Chondrocyte (in vitro differentiated cells): Measurements from ENCODE around the gene HEXB. TPM values are rescaled to one million over a fixed set of nuclear protein-coding genes. Genes with fewer than 3 reads are reported as not detected.

Experiments used
- DNase-seq: peaks from one replicate; pipeline ENCODE4 v3.0.0; 2021; ENCODE audit warnings: mixed read lengths, low spot score
- H3K27ac Mint-ChIP-seq: one replicate; pipeline ENCODE4 v1.8.0; 2021; ENCODE audit warnings: mild to moderate bottlenecking, moderate library complexity, mixed read lengths; ENCODE audit not compliant: unreplicated experiment
- H3K27me3 Mint-ChIP-seq: 2 replicates; pipeline ENCODE4 v1.8.0; 2021; ENCODE audit warnings: low read depth, mixed read lengths
- H3K36me3 Mint-ChIP-seq: 2 replicates; pipeline ENCODE4 v1.8.0; 2021; ENCODE audit warnings: low read depth, mixed read lengths
- H3K4me1 Mint-ChIP-seq: 2 replicates; pipeline ENCODE4 v1.8.0; 2021; ENCODE audit warnings: low read depth, mild to moderate bottlenecking, mixed read lengths
- H3K4me3 Mint-ChIP-seq: one replicate; pipeline ENCODE4 v1.8.0; 2021; ENCODE audit warnings: mild to moderate bottlenecking, moderate library complexity, mixed read lengths; ENCODE audit not compliant: unreplicated experiment
- H3K9me3 Mint-ChIP-seq: 2 replicates; pipeline ENCODE4 v1.8.0; 2021; ENCODE audit warnings: low read depth, mixed read lengths
- total RNA-seq: library from RNA; stranded (reverse); gene quantifications from 3 replicates; pipeline ENCODE4 v1.2.1, GENCODE V29; 2021
- TF ChIP-seq, protein P1 (sequence below): fragments of 200-600 bp; sonication (generic); IDR thresholded peaks from 2 replicates; pipeline ENCODE4 v1.5.0; 2021; ENCODE audit warnings: antibody characterized with exemption, mild to moderate bottlenecking, moderate library complexity

The HEXB gene
- total RNA-seq, 1 donor from 2014 or later, result 126 TPM

- Mint-ChIP-seq H3K4me3 (peak overlapping the region; percentile 95), H3K27me3 (no peaks in the 10 kb centered on the region), H3K9me3 (no peaks in the 10 kb centered on the region), H3K4me1 (peaks cover 61% of the 10 kb centered on the region), H3K27ac (peak overlapping the region; percentile 96), H3K36me3 (peaks cover 14% of the 10 kb centered on the region)
- TF ChIP-seq, protein P1, sequence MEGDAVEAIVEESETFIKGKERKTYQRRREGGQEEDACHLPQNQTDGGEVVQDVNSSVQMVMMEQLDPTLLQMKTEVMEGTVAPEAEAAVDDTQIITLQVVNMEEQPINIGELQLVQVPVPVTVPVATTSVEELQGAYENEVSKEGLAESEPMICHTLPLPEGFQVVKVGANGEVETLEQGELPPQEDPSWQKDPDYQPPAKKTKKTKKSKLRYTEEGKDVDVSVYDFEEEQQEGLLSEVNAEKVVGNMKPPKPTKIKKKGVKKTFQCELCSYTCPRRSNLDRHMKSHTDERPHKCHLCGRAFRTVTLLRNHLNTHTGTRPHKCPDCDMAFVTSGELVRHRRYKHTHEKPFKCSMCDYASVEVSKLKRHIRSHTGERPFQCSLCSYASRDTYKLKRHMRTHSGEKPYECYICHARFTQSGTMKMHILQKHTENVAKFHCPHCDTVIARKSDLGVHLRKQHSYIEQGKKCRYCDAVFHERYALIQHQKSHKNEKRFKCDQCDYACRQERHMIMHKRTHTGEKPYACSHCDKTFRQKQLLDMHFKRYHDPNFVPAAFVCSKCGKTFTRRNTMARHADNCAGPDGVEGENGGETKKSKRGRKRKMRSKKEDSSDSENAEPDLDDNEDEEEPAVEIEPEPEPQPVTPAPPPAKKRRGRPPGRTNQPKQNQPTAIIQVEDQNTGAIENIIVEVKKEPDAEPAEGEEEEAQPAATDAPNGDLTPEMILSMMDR, result no peak
- no peak for DNase-seq
These were observed 45.8 kb upstream of the HEXB start for GRCh38 chr5:74638970-74639806.

DNA sequence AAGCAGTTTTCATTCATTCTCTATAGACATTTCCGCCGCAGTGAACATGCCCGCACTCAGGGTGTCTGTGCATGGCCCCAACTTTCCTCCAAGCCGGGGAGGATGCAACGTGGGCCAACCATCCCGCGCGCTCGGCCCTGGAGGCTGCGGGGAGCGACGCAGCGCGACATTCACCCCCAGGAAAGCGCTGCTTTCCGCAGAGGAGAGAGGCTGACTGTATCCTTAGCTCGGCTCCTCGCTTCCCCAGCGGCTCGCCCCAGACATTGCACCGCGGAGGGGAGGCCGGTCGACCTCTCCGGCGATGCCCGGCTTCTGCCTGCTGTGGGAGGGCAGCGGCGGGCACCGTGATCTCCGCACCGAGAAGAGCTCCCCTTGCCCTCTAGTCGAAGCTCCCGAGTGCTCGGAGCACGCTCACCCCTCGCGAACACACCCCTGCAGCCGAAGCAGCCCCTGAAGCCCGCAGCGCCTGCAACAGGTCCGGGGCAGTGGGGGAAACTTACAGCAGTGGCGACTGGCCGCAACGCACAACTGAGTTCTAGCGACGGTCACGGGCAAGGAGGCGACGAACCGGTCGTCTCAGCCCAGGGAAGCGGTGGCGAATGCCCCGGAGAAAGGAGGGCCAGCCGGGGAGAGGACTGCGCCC, 45.1 kb upstream of the HEXB start:
- Mint-ChIP-seq H3K27ac (peak overlapping the region; percentile 96), H3K9me3 (no peaks in the 10 kb centered on the region), H3K4me1 (peaks cover 61% of the 10 kb centered on the region), H3K27me3 (no peaks in the 10 kb centered on the region), H3K36me3 (peaks cover 8% of the 10 kb centered on the region), H3K4me3 (peak overlapping the region; percentile 95)
- TF ChIP-seq, protein P1, result no peak
- DNase-seq, result peak; percentile 93

- Mint-ChIP-seq H3K4me3 (peak within 1 kb of the TSS; percentile 95), H3K27me3 (no peaks in the 10 kb centered on the region), H3K36me3 (peaks cover 7% of the 10 kb centered on the region), H3K4me1 (peaks cover 61% of the 10 kb centered on the region), H3K9me3 (no peaks in the 10 kb centered on the region), H3K27ac (peak within 1 kb of the TSS; percentile 96)
- TF ChIP-seq, protein P1, result peak; percentile 75
- peak; percentile 95 for DNase-seq
These were observed 44.5 kb upstream of the HEXB start, which contains the start of gene ENC1 for GRCh38 chr5:74640450-74640953. ENC1 (minus strand) TSS chr5:74640728; CDS start chr5:74636485, 4,243 bp downstream.

- H3K27me3 Mint-ChIP-seq, result no peaks in the 10 kb centered on the region
- H3K4me3 Mint-ChIP-seq, result peak overlapping the region; percentile 95
- peaks cover 54% of the 10 kb centered on the region for H3K4me1 Mint-ChIP-seq
- peak; percentile 95 for DNase-seq
- TF ChIP-seq, protein P1, result no peak
- peak overlapping the region; percentile 82 for H3K27ac Mint-ChIP-seq
- H3K36me3 Mint-ChIP-seq, result peaks cover under 1% of the 10 kb centered on the region
- H3K9me3 Mint-ChIP-seq, result no peaks in the 10 kb centered on the region
These were observed 43.9 kb upstream of the HEXB start for GRCh38 chr5:74640954-74641734.
